SW 1271 (cell line): ENCODE results near the gene UHRF2.
"Not testable (repeated sequence)": the region's sequence is repeated elsewhere in the genome, so short reads cannot be mapped to it uniquely, and the experiment has no call there.

Experiments used
- DNase-seq, 2 experiments: peaks; one replicate each; lab custom pipeline; 2025; lab: John Stamatoyannopoulos, UW

UHRF2 gene, protein sequence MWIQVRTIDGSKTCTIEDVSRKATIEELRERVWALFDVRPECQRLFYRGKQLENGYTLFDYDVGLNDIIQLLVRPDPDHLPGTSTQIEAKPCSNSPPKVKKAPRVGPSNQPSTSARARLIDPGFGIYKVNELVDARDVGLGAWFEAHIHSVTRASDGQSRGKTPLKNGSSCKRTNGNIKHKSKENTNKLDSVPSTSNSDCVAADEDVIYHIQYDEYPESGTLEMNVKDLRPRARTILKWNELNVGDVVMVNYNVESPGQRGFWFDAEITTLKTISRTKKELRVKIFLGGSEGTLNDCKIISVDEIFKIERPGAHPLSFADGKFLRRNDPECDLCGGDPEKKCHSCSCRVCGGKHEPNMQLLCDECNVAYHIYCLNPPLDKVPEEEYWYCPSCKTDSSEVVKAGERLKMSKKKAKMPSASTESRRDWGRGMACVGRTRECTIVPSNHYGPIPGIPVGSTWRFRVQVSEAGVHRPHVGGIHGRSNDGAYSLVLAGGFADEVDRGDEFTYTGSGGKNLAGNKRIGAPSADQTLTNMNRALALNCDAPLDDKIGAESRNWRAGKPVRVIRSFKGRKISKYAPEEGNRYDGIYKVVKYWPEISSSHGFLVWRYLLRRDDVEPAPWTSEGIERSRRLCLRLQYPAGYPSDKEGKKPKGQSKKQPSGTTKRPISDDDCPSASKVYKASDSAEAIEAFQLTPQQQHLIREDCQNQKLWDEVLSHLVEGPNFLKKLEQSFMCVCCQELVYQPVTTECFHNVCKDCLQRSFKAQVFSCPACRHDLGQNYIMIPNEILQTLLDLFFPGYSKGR

DNA sequence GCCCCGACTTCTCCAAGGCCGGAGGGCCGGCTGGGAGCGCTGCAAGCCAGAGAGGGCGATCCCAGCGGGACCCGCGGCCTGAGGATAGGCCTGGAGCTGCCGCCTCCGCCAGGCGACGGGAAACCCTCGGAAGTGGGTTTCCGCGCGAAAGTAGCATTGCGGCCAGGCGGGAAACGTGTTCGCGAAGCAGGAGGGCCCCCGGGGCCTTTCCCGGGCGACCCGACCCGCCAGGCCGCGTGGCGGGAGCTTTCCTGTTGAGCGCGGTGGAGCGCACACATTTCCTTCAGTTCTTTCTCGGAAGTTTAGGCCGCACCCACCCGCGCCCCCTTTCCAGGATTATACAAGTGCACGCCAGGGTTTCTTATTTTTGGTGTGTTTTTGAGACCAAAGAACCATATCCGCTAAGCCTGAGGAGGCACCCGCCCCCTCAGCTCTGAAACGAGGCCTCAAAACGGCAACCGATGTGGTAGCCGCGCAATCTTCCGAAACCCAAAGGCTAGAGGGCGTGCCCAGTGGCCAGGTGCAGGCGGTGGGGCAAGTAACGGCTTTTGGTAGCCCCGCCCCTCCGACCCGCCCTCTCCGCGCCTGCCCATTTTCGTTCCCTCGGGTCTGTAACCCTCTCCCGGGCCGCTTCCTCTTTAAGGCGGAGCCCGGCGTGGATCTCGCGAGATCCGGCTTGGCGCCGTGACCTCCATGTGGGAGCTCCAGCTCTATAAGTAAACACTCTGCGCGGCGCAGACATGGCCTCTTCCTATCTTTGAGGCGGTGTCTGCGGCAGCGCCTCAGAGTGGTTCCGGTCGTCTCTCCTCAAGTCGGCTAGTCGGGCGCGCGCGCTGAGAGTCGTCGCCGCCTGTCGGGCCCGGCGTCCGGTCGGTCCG lies at the start of gene UHRF2:
Gene UHRF2 (plus strand): TSS at position 713 of the 878 bp plus-strand sequence. CDS start 292 bp downstream, outside the sequence.
- DNase-seq = peak; percentile 46 to 71

DNA sequence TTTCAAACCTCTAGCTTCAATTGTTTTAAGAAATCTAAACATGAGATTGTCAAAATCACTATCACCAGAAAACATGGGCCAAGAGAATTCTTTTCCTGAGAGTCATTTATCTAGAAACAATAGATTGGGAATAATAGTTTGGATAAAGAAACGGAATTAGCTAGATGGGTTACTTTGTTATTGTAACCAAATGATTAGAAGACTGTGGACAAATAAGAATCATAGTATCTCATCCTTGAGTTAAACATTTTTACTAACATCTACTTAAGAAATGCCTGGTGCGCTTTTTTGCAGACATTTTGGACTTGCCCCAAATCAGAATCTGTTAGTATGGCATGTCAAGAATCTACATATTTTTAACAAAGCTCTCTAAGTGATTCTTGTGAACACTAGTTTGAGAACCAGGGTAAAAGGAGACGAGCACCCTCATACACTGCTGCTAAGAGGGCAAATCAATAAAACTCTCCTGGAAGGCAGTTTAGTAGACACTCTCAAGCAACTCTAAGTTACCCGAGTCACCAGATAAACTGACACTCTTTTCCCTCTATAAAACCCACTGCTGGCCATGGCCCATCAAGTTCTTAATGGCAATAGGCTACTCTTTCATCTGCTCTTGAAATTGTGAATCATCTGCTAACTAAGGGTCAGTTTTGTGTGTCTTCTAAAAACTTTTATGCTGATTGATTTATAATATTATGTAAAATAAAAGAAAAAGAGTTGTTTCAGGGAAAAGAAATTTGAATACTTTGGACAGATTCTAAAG lies 45.7 kb upstream of the UHRF2 start:
- no peak for DNase-seq

DNA sequence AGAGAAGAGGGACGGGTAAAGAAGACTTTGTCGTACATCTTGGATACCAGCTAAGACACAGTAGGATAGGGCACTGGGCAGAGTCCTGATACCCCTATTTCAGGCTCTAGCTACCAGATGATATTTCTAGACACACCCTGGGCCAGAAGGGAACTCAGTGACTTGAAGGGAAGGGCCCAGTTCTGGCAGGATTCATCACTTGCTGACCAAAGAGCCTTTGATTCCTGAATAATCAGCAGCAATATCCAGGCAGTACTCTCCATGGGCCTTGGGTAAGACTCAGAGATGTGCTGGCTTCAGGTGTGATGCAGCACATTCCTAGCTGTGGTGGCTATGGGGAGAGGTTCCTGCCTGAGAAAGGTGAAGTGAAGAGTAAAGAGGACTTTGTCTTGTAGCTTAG lies 44.2 kb upstream of the UHRF2 start:
- no peak for DNase-seq

GRCh38 chr9:6381477-6382012 lies 31.5 kb upstream of the UHRF2 start:
- not testable (repeated sequence) for DNase-seq

DNA sequence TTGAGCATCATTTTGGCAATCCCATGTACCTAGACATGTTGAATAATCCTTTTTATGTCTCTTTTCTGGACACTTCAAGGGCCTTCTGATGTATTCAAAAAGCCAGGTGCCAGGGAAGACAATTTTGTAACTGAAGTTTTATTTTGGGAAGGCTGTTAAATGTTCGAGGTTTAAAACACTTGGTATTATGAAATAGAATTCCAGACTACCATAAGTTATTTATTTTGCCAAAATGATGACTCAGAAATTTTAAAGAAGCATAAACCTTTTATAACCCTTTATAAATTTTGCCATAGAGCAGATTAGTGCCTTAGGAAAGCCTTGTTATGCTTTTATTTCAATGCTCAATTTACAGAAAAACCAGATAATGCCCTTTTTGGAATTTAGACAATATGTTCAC lies 30.3 kb upstream of the UHRF2 start:
- DNase-seq = no peak

- no peak for DNase-seq
Measured at GRCh38 chr9:6383551-6384225, 29.3 kb upstream of the UHRF2 start.

DNA sequence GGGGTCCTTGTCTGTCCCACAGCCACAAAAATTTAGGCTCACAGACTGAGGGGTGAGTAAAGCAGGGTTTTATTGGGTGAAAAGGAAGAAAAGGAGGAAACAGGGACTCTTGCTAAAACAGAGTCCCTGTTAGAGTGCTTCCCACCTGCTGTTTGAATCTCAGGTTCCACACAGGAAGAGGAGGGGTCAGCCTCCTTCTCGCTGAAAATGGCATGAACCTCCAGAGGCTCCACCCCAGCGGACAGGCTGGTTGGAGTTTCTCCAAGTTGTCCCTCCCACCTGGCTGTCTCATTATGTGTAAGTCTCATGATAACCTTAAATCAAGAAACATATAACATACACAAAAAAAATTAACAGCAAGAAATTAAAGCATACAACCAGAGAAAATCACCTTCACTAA lies 28.3 kb upstream of the UHRF2 start:
- DNase-seq = no peak

DNA sequence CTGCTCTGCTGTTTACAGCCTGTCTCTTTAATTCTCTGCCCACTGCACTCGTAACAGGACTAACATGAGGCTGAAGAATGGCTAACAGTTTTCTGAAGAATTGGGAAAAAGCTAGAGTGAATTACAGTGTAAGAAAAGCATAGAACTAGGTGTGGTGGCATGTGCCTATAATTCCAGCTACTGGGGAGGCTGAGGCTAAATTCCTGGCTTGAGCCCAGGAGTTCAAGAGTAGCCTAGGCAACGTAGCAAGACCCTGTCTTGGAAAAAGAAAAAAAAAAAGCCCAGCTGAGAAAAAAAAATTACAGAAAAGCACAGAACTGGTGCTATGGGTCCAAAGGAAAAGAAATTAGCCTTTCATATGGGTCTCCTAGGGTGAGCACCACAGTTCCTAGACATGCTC lies 13.9 kb upstream of the UHRF2 start:
- no peak for DNase-seq

DNA sequence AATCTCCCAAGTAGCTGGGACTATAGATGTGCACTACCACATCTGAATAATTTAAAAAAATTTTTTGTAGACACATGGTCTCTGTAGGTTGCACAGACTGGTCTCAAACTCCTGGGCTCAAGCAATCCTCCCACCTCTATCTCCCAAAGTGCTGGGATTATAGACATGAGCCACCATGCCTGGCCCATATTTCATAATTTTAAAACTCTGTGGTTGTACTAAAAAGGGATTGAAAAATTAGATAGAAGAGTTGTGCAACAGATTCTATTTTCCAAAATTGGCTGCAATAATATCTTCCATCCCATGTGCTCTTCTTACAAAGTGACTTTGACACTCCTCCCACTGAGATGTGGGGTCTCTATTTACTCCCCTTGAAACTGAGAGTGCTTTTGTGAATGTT lies 7.6 kb upstream of the UHRF2 start:
- DNase-seq = no peak

DNA sequence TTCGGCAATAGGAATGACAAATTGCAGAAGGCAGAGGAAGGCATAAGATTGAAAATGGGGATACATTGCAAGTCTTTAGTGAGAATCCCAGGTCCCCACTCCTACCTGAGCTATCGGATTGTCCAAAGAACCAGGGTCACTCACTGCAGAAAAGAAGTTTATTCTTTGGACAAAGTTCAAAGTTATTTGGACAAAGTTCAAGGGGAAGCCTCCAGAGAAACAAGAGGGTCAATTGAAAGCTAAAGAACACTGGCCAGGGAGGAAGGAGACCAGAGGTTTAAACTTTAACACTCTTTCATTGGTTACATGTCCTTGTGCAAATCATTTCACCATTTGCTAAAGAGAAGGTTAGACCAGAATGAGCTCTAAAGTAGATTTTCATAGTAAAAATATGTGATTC lies 5.2 kb upstream of the UHRF2 start:
- DNase-seq = no peak

GRCh38 chr9:6408320-6408719 lies 4.7 kb upstream of the UHRF2 start:
- DNase-seq = no peak

DNA sequence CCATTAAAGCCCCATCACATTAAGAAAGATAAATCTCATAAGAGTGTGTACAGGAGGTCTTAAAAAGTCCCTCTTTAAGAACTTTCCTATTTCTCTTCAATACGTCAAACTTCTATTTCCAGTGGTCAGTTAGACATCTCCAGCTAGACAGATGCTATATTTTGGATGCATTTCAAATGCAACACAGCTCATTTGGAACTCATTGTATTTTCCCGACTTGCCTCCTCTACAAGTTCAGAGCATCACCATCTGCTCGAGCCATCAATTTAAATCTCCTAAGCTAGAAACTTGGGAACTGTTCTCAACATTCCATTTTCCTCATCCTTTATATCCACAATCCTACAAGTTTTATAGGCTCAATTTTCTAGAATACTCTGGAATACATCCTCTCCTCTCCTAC lies 3.2 kb upstream of the UHRF2 start:
- no peak for DNase-seq

DNA sequence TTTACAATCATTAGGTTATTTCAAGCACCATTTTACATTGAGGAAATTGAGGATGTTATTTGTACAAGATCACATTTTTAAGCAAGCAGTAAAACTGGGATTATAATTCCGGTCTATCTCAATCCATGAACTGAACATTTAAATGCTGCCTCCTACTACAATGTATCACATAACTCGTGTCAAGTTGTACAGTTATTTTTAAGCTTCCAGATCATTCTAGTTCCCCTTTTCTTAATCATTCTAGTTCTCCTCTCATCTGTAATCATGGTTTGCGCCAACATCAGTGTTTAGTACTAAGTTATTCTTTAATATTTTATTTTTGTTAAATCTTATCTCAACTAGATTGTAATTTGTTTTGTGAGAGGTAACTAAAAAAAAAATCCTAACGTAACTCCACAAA lies 2.4 kb upstream of the UHRF2 start:
- no peak for DNase-seq

DNA sequence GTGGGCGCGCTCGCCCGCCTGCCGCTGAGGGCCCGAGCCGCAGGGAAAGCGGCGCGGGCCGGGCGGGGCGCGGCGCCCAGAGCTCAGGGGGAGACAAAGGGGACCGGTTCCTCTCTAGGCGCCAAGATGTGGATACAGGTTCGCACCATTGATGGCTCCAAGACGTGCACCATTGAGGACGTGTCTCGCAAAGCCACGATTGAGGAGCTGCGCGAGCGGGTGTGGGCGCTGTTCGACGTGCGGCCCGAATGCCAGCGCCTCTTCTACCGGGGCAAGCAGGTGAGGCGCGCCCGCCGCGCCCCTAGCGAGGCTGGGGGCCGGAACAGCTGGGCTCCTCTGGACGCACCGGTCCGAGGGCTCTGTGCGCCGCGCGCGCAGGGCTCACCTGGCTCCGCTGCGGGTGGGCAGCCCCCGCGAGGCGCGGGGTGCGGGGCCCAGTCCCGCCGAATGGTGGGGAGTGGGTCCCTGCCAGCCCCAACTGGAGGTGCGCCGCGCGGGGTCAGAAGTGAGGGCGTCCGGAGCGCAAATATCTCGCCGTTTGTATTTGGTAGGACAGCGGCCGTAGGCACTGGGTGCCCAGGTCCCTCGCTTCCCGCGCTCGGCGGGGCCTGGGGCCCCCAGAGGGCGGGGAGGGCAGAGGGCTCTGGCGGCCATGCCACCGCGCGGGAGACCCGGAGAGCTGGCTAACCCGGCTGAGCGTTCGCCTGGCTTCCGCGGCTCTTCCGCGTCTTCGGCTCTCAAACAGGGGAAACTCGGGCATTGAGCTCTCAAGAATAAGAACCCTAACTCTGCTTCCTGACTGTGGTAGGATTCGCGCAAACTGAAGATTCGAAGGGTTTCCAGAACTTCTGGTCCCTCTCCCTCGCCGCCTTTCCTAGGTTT lies 607 bp downstream of the UHRF2 start:
- no peak for DNase-seq

- no peak for DNase-seq
Measured at GRCh38 chr9:6414247-6414641, 1.2 kb downstream of the UHRF2 start.

GRCh38 chr9:6415266-6415665 lies 2.3 kb downstream of the UHRF2 start:
- DNase-seq = no peak

GRCh38 chr9:6417186-6417585 lies 4.2 kb downstream of the UHRF2 start:
- DNase-seq = no peak

DNA sequence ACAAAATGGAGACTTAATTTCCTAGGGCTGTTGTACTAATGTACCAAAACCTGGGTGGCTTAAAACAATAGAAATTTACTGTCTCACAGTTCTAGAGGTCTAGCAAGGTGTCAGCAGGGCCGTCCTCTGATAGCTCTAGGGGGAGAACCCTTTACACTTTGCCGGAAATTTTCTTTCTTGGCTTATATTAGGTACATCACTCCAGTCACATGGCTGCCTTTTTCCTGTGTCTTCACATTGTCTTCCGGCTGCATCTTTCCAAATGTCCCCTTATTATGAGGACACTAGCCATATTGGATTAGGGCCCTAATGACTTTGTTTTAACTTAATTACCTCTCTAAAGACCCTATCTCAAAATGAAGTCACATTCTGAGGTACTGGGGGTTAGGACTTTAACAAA lies 5.8 kb downstream of the UHRF2 start:
- DNase-seq = no peak

DNA sequence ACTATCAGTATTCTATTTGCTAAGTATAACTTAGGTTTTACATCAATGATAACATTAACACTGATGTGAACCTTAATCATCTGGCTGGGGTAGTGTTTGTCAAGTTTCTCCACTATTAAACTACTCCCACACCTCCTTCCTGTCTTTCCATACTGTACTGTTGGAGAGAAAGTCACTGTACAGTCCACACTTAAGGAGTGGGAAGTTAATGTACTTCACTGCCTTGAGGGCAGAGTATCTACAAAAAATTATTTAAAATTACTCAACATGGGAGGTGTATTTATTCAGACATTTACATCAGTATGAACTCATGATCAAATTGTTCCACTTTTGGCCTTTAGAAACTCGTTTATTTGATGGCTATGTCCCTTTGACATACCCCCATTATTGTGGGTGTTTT lies 11.9 kb downstream of the UHRF2 start:
- DNase-seq = no peak

DNA sequence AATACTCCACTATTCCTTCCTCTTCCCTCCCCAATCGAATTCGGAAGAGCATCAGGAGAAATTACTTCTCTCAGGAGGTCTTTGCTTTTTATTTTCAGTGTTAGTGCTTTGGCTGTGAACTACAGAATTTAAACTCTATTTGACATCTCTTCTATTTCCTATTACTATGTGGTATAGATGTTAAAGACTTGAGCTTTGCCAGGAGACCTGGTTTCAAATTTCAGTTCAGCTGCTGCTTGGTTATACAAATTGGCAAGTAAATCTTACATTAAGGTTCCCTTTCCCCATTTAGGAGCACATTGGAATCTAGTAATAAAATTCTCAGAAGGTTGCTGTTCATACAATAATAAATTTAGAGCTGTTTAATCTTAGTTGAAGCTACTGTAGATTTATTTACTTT lies 13.1 kb downstream of the UHRF2 start:
- DNase-seq = no peak
